AML-193 (cell line): Measurements from ENCODE around the gene NAT16.
"Not testable (repeated sequence)": the region's sequence is repeated elsewhere in the genome, so short reads cannot be mapped to it uniquely, and the experiment has no call there.

Source experiments
- DNase-seq, 2 experiments: peaks; one replicate each; lab custom pipeline; 2025; lab: John Stamatoyannopoulos, UW

The NAT16 gene

GRCh38 chr7:101201695-101202602 is 21.9 kb upstream of the NAT16 start:
- no peak for DNase-seq

GRCh38 chr7:101200862-101201599 is 20.9 kb upstream of the NAT16 start, which contains the start of gene MOGAT3:
MOGAT3 (minus strand) TSS chr7:101201036; CDS start chr7:101200854, 182 bp downstream.
- no peak for DNase-seq

GRCh38 chr7:101200504-101200861 is 20.4 kb upstream of the NAT16 start:
- DNase-seq, result no peak

- DNase-seq, result not testable (repeated sequence)
Observed at GRCh38 chr7:101199522-101199921, 19.4 kb upstream of the NAT16 start.

DNA sequence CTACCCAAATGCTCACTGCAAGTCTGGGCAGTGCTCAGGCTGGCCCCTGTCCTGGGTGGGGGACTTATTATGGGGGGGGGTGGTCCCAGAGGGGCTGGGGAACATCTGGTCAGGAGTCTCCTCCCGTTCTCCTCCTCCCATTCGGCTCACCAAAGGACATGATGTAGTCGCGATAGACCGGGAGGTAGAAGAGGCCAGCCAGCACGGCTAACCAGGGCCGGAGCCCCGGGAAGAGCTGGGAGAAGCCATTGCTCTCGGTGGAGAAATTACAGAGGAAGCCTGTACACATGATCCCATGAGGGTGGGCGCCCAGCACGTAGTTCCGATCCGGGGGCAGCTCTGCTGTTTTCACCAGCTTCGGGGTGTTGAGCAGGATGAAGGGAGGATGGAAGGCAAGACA is 18.4 kb upstream of the NAT16 start:
- DNase-seq, result no peak

- no peak for DNase-seq
Observed at GRCh38 chr7:101197991-101198390, 17.9 kb upstream of the NAT16 start.

DNA sequence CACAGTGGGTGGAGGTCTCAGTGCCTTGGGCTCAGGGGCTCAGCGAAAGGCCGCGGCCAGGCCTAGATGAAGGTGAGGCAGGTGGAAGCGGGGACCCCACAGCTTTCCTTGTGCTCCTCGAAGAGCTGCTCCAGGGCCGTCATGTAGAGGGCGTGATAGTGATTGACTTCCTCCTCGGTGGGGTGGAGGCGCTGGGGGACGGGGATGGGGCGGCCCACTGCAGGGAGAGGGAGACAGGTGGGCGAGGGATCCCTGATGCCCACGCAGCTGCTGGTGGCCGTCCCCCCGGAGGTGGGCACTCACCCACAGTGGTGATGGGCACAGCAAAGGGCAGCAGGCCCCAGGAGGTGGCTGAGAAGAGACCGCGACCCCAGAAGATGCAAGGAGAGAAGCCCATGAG is 15.8 kb upstream of the NAT16 start:
- no peak for DNase-seq

GRCh38 chr7:101189109-101189508 is 9.0 kb upstream of the NAT16 start:
- DNase-seq, result no peak

- peak in 1 of 2 experiments; percentile 19 for DNase-seq
Observed at GRCh38 chr7:101186844-101187428, 6.8 kb upstream of the NAT16 start.

DNA sequence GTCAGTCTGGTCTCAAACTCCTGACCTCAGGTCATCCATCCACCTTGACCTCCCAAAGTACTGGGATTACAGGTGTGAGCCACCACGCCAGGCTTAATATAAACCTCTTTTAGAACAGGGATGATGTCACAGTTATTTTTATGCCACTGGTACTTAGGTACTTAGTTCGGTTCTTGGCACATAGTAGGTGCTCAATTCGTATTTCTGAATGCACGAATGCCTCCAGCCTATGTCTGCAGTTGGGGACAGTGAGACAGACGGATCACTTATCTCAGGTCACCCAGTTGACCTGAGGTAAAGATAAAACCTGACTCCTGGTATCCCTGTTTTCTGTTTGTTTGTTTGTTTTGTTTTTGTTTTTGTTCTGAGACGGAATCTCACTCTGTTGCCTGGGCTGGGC is 6.1 kb upstream of the NAT16 start:
- no peak for DNase-seq

DNA sequence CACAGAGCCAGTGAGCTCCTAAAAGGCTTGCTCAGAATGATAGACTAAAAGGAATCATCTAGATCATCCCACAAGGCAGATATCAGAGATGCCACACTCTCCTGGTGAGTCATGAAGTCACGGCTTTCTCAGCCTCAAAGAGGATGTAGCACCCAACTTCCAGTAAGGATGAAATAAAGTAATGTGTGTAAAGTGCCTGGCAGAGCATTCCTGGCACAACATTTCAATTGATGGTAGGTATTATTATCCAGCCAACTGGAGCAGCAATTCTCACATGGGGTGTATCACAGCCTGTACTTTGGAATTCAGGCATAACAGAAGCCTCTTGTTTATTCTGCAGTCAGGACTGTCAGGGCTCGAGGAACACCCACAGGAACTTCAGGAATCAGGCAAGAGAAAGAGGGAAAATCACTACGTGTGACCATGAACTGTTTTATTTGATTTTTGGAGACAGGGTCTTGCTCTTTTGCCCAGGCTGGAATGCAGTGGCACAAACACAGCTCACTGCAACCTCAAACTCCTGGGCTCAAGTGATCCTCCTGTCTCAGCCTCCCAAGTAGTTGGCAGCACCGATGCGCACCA is 5.3 kb upstream of the NAT16 start:
- no peak for DNase-seq

GRCh38 chr7:101179713-101180112 is 380 bp downstream of the NAT16 start:
- no peak for DNase-seq

DNA sequence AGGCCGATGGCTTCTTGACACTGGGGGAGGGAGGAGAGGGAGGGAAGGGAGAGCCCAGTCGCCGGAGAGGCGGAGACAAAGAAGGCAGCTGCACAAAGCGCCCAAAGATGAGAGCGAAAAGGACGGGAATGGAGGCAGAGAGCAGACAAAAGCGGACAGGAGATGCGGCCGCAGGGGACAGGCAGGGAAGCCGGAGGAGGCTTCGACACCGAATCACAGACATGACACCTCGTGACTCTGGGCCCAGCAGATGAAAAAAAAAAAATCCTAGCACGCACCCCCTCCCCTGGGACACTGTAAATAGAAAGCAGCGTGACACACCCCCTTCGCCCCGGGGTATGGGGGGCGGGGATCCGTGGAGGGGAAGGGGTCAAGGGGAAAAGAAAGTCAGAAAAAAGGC is 976 bp downstream of the NAT16 start:
- no peak for DNase-seq

- no peak for DNase-seq
Observed at GRCh38 chr7:101177644-101178043, 2.4 kb downstream of the NAT16 start.

DNA sequence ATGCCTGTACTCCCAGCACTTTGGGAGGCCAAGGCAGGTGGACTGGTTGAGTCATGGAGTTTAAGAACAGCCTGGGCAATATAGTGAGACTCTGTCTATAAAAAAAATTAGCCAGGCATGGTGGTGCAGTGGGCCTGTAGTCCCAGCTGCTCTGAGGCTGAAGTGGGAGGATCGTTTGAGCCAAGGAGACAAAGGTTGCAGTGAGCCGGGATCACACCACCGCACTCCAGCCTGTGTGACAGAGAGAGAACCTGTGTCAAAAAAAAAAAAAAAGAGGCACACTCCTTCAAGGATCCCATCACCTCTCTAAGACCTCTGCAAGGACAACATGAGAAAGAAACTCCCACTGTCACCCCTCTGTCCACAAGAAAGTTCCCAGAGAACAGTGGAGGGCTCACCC is 4.4 kb downstream of the NAT16 start:
- no peak for DNase-seq

- no peak for DNase-seq
Observed at GRCh38 chr7:101174322-101174854, 5.7 kb downstream of the NAT16 start.

DNA sequence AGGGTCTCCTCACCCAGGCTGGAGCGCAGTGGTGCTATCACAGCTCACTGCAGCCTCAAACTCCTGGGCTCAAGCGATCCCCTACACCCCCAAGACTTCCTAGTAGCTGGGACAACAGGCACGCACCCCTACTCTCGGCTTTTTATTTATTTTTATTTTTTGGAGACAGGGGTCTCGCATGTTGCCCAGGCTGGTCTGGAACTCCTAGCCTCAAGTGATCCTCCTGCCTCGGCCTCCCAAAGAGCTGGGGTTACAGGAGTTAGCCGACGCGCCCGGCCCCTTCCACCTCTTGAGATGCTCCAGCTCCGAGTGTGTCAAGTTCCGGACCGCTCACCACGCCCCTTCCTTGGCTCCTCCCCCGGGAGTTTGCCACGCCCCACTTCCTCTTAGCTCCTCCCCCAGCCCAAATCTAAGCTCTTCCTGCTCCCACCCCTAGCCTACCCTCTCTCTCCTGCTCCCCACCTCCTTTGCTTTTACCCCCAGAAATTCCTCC is 6.3 kb downstream of the NAT16 start:
- no peak for DNase-seq

GRCh38 chr7:101172854-101173751 is 7.0 kb downstream of the NAT16 start:
- DNase-seq, result no peak

GRCh38 chr7:101172005-101172853 is 7.9 kb downstream of the NAT16 start:
- DNase-seq, result no peak

- DNase-seq, result no peak
Observed at GRCh38 chr7:101171442-101171837, 8.7 kb downstream of the NAT16 start.
